Erythroblast (primary cell): ENCODE results near the gene CSAG1.
"Not testable (repeated sequence)": the region's sequence is repeated elsewhere in the genome, so short reads cannot be mapped to it uniquely, and the experiment has no call there.

Experiments used
- DNase-seq, 2 experiments: peaks; one replicate each; lab custom pipeline; 2025; lab: John Stamatoyannopoulos, UW
- GATA1 ChIP-seq: IDR thresholded peaks from 2 replicates; pipeline ENCODE4 v1.6.1; 2011; ENCODE audit warnings: low read depth, mild to moderate bottlenecking, control low read depth, low read length, moderate library complexity
- POLR2A ChIP-seq: IDR thresholded peaks from 2 replicates; pipeline ENCODE4 v1.6.1; 2011; ENCODE audit warnings: mild to moderate bottlenecking, low read length

CSAG1 gene

DNA sequence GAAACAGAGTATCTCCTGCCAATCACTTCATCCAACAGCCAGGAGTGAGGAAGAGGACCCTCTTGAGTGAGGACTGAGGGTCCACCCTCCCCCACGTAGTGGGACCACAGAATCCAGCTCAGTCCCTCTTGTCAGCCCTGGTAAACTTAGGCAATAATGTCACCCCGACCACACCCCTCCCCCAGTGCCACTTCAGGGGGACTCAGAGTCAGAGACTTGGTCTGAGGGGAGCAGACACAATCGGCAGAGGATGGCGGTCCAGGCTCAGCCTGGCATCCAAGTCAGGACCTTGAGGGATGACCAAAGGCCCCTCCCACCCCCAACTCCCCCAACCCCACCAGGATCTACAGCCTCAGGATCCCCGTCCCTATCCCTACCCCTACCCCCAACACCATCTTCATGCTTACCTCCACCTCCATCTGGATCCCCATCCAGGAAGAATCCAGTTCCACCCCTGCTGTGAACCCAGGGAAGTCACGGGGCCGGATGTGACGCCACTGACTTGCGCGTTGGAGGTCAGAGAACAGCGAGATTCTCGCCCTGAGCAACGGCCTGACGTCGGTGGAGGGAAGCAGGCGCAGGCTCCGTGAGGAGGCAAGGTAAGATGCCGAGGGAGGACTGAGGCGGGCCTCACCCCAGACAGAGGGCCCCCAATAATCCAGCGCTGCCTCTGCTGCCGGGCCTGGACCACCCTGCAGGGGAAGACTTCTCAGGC, at the start of gene CSAG1, which contains the start of gene MAGEA12:
Gene CSAG1 (minus strand): TSS at position 461 of the 715 bp plus-strand sequence. CDS start 1,261 bp downstream, outside the sequence.
Gene MAGEA12 (plus strand): TSS at position 497 of the 715 bp plus-strand sequence. CDS start 2,405 bp downstream, outside the sequence.
- no peak for TF ChIP-seq POLR2A
- no peak for TF ChIP-seq GATA1
- no peak for DNase-seq

- DNase-seq: not testable (repeated sequence)
These were observed 36.2 kb upstream of the CSAG1 start, which contains the start of gene MAGEA6 for GRCh38 chrX:152769549-152770289. MAGEA6 (minus strand) TSS chrX:152769689; CDS start chrX:152767650, 2,039 bp downstream.

DNA sequence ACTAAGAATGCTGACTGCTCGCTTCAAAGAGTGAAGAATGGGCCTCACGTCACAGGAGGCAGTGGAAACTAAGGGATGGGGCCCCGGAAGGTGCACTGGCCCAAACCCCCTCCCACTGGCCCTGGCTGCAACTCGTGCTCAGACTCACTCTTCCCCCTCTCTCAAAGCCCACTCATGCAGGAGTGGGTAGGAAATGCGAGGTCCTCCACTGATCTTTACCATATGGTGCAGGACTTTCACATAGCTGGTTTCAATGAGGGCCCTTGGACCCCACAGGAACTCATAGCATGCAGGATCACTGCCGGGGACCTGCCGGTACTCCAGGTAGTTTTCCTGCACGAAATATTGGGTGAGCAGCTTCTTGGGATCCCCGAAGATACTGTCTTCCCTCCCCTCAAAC, 33.0 kb upstream of the CSAG1 start:
- not testable (repeated sequence) for DNase-seq

DNA sequence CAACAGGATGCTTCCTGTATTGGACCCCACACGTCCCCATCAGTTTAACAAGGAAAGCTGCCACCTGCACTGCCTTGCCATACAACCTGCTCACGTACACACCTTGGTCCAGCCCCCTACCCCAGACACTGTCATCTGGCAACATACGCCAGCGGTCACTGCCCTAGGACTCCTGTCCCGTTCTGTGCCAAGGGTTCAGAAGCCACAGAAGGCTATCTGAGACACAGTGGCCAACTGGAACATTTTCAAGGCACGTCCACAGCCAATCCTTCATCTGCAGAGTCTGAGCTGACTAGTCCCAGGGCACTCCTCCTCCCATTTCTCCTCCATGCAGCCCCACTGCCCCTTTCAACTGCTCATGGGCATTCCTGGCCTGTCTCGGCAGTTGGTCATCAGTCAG, 28.1 kb upstream of the CSAG1 start:
- not testable (repeated sequence) for DNase-seq

DNA sequence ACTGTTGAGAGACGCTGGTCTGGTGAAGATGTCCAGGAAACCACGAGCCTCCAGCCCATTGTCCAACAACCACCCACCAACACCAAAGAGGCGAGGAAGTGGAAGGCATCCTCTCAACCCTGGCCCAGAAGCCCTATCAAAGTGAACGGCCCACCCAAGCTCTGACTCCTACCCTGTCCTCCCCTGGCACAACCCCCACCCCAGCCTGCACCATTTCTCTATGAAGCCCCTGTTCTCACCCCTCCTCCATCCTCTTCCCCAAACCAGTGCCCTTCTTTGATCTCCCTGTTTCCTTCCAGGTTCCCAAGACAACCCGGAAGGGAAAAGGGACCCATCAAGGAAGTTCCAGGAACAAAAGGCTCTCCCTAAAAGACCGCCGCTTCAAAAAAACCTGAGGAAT, 26.0 kb upstream of the CSAG1 start:
- not testable (repeated sequence) for DNase-seq

- DNase-seq: not testable (repeated sequence)
These were observed 25.4 kb upstream of the CSAG1 start, which contains the start of gene CSAG3 for GRCh38 chrX:152758918-152759317. CSAG3 (plus strand) TSS chrX:152759218.

GRCh38 chrX:152754871-152755270, 21.4 kb upstream of the CSAG1 start:
- DNase-seq: not testable (repeated sequence)

GRCh38 chrX:152753686-152754650, 20.4 kb upstream of the CSAG1 start, which contains the start of gene MAGEA2:
MAGEA2 (minus strand) TSS chrX:152753842; CDS start chrX:152751363, 2,479 bp downstream.
- not testable (repeated sequence) for DNase-seq

GRCh38 chrX:152738560-152738959, 5.0 kb upstream of the CSAG1 start:
- no peak for DNase-seq
- TF ChIP-seq GATA1: no peak
- no peak for TF ChIP-seq POLR2A

GRCh38 chrX:152736528-152736927, 3.0 kb upstream of the CSAG1 start:
- DNase-seq: not testable (repeated sequence)

DNA sequence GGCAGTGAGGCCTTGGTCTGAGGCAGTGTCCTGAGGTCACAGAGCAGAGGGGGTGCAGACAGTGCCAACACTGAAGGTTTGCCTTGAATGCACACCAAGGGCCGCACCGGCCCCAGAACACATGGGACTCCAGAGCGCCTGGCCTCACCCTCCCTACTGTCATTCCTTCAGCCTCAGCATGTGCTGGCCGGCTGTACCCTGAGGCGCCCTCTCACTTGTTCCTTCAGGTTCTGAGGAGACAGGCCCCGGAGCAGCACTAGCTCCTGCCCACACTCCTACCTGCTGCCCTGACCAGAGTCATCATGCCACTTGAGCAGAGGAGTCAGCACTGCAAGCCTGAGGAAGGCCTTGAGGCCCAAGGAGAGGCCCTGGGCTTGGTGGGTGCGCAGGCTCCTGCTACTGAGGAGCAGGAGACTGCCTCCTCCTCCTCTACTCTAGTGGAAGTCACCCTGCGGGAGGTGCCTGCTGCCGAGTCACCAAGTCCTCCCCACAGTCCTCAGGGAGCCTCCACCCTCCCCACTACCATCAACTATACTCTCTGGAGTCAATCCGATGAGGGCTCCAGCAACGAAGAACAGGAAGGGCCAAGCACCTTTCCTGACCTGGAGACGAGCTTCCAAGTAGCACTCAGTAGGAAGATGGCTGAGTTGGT, 2.5 kb upstream of the CSAG1 start:
- no peak for DNase-seq
- TF ChIP-seq GATA1: no peak
- TF ChIP-seq POLR2A: no peak

GRCh38 chrX:152735101-152735500, 1.6 kb upstream of the CSAG1 start:
- TF ChIP-seq POLR2A: no peak
- TF ChIP-seq GATA1: no peak
- DNase-seq: no peak

- not testable (repeated sequence) for DNase-seq
These were observed 780 bp upstream of the CSAG1 start for GRCh38 chrX:152734143-152734858.
